ENCODE data around the gene ARSG. TPM values are rescaled to one million over a fixed set of nuclear protein-coding genes. Genes with fewer than 3 reads are reported as not detected.

The ARSG gene
- total and polyA plus RNA-seq, 2 of the 13 experiments (the other 11 are each of a cell fraction or from before 2014, with no cell fraction given), result 3.7 to 15.2 TPM

GRCh38 chr17:68290955-68291835, at the start of gene ARSG, which contains the start of gene SLC16A6 (continued):
- TF ChIP-seq, protein P1, sequence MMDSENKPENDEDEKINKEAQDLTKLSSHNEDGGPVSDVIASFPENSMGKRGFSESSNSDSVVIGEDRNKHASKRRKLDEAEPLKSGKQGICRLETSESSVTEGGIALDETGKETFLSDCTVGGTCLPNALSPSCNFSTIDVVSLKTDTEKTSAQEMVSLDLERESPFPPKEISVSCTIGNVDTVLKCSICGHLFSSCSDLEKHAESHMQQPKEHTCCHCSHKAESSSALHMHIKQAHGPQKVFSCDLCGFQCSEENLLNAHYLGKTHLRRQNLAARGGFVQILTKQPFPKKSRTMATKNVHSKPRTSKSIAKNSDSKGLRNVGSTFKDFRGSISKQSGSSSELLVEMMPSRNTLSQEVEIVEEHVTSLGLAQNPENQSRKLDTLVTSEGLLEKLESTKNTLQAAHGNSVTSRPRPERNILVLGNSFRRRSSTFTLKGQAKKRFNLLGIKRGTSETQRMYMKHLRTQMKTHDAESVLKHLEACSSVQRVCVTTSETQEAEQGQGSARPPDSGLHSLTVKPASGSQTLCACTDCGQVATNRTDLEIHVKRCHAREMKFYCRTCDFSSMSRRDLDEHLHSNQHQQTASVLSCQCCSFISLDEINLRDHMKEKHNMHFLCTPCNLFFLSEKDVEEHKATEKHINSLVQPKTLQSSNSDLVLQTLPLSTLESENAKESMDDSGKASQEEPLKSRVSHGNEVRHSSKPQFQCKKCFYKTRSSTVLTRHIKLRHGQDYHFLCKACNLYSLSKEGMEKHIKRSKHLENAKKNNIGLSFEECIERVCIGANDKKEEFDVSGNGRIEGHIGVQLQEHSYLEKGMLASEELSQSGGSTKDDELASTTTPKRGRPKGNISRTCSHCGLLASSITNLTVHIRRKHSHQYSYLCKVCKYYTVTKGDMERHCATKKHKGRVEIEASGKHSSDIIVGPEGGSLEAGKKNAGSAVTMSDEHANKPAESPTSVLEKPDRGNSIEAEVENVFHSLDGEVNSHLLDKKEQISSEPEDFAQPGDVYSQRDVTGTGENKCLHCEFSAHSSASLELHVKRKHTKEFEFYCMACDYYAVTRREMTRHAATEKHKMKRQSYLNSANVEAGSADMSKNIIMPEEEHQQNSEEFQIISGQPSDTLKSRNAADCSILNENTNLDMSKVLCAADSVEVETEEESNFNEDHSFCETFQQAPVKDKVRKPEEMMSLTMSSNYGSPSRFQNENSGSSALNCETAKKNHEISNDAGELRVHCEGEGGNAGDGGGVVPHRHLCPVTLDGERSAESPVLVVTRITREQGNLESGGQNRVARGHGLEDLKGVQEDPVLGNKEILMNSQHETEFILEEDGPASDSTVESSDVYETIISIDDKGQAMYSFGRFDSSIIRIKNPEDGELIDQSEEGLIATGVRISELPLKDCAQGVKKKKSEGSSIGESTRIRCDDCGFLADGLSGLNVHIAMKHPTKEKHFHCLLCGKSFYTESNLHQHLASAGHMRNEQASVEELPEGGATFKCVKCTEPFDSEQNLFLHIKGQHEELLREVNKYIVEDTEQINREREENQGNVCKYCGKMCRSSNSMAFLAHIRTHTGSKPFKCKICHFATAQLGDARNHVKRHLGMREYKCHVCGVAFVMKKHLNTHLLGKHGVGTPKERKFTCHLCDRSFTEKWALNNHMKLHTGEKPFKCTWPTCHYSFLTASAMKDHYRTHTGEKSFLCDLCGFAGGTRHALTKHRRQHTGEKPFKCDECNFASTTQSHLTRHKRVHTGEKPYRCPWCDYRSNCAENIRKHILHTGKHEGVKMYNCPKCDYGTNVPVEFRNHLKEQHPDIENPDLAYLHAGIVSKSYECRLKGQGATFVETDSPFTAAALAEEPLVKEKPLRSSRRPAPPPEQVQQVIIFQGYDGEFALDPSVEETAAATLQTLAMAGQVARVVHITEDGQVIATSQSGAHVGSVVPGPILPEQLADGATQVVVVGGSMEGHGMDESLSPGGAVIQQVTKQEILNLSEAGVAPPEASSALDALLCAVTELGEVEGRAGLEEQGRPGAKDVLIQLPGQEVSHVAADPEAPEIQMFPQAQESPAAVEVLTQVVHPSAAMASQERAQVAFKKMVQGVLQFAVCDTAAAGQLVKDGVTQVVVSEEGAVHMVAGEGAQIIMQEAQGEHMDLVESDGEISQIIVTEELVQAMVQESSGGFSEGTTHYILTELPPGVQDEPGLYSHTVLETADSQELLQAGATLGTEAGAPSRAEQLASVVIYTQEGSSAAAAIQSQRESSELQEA (CRISPR knock-in tag; IDR thresholded peaks at IDR 0.05; ENCODE audit: not compliant biosample characterization), result no peak
- TF ChIP-seq PRMT3 (CRISPR knock-in tag; IDR thresholded peaks at IDR 0.05; ENCODE audit: borderline replicate concordance, low read depth) (peak; percentile 27; the same call in 1 of the 2 replicates), PAWR (CRISPR knock-in tag; IDR thresholded peaks at IDR 0.05; ENCODE audit: borderline replicate concordance) (no peak), NR2C2 (CRISPR knock-in tag; IDR thresholded peaks at IDR 0.05; ENCODE audit: borderline replicate concordance) (no peak), ZNF670 (CRISPR knock-in tag; IDR thresholded peaks at IDR 0.05; ENCODE audit: borderline replicate concordance) (no peak), PHF21A (CRISPR knock-in tag; IDR thresholded peaks at IDR 0.05) (no peak; the same call in 1 of the 2 replicates), FOXP1 (IDR thresholded peaks at IDR 0.05) (no peak), FOXP1 (CRISPR knock-in tag; IDR thresholded peaks at IDR 0.05) (no peak), SP4 (CRISPR knock-in tag; IDR thresholded peaks at IDR 0.05) (no peak; the same call in 1 of the 2 replicates), SMC3 (IDR thresholded peaks at IDR 0.05; ENCODE audit: low read length) (no peak), RBM39 (IDR thresholded peaks at IDR 0.05; ENCODE audit: low read depth, low read length, poor library complexity, severe bottlenecking) (no peak), ZNF850 (CRISPR knock-in tag; conservative IDR thresholded peaks at IDR 0.05) (no peak), THRA (CRISPR knock-in tag; IDR thresholded peaks at IDR 0.05; ENCODE audit: borderline replicate concordance) (peak; percentile 76; the same call in 1 of the 2 replicates), MXD4 (CRISPR knock-in tag; IDR thresholded peaks at IDR 0.05) (peak; percentile 37; the same call in 1 of the 2 replicates), NR3C1 (CRISPR knock-in tag; IDR thresholded peaks at IDR 0.05) (no peak)
- TF ChIP-seq, protein P2, sequence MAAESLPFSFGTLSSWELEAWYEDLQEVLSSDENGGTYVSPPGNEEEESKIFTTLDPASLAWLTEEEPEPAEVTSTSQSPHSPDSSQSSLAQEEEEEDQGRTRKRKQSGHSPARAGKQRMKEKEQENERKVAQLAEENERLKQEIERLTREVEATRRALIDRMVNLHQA (CRISPR knock-in tag; IDR thresholded peaks at IDR 0.05), result no peak
- TF ChIP-seq, protein P3, sequence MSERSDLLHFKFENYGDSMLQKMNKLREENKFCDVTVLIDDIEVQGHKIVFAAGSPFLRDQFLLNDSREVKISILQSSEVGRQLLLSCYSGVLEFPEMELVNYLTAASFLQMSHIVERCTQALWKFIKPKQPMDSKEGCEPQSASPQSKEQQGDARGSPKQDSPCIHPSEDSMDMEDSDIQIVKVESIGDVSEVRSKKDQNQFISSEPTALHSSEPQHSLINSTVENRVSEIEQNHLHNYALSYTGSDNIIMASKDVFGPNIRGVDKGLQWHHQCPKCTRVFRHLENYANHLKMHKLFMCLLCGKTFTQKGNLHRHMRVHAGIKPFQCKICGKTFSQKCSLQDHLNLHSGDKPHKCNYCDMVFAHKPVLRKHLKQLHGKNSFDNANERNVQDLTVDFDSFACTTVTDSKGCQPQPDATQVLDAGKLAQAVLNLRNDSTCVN (CRISPR knock-in tag; IDR thresholded peaks at IDR 0.05; ENCODE audit: borderline replicate concordance), result no peak
